Esophagus muscularis mucosa (tissue), 4 donors: Measurements from ENCODE around the gene SCAMP1. TPM values are rescaled to one million over a fixed set of nuclear protein-coding genes. Genes with fewer than 3 reads are reported as not detected.
A peak's percentile ranks its signal among the peaks of the same experiment; 100 is the strongest.

Source experiments
- DNase-seq: peaks from one replicate; pipeline ENCODE4 v3.0.0-alpha.2; 2017; ENCODE audit errors: extremely low spot score
- H3K27ac ChIP-seq, 4 donors: fragments of 200-600 bp; sonication (generic); replicated peaks in 1 of 4; 1 replicate in 3 of 4; 2 replicates in 1 of 4; pipeline ENCODE4 v1.5.1; 2016 to 2019; ENCODE audit warnings: mild to moderate bottlenecking in 1 of 4
- H3K27me3 ChIP-seq, 4 donors: fragments of 200-600 bp; sonication (generic); one replicate each; pipeline versions ENCODE4 v1.5.1 to v1.6.0; 2016 to 2019
- H3K36me3 ChIP-seq, 4 donors: fragments of 200-600 bp; sonication (generic); one replicate each; pipeline ENCODE4 v1.5.1; 2016 to 2019
- H3K4me1 ChIP-seq, 4 donors: fragments of 200-600 bp; sonication (generic); one replicate each; pipeline ENCODE4 v1.5.1; 2016 to 2019
- H3K4me3 ChIP-seq, 4 donors: fragments of 200-600 bp; sonication (generic); 1 replicate in 2 of 4; 2 replicates in 2 of 4; pipeline ENCODE4 v1.5.1; 2016 to 2019; ENCODE audit warnings: mild to moderate bottlenecking in 4 of 4, moderate library complexity in 1 of 4
- H3K9me3 ChIP-seq, 4 donors: fragments of 200-600 bp; sonication (generic); 1 replicate in 3 of 4; 2 replicates in 1 of 4; pipeline ENCODE4 v1.5.1; 2016 to 2019
- EP300 ChIP-seq: sonication (generic); formaldehyde crosslinking; IDR thresholded peaks from one replicate; pipeline ENCODE4 v1.6.1; 2017; ENCODE audit warnings: antibody characterized with exemption
- POLR2A ChIP-seq: fragments of 450-650 bp; IDR thresholded peaks from one replicate; pipeline ENCODE4 v1.6.1; 2017; ENCODE audit warnings: antibody characterized with exemption, moderate library complexity, mild to moderate bottlenecking, low read depth
- POLR2AphosphoS5 ChIP-seq, 2 donors: sonication (generic); formaldehyde crosslinking; IDR thresholded peaks; one replicate each; pipeline ENCODE4 v1.6.1; 2017; ENCODE audit warnings: antibody characterized with exemption in 2 of 2
- WGBS: methylation state at CpG from one replicate; pipeline ENCODE4 v1.1.5; 2018; 5-methylcytosine and 5-hydroxymethylcytosine counted together
- intact Hi-C: fragments of 100-400 bp; cut with DNase I; formaldehyde crosslinking; loops from one replicate; pipeline ENCODE4 v1.15.1; 2023
- total RNA-seq, 4 donors: library from RNA; depleted of rRNA; stranded (reverse); fragments of >200 nt; gene quantifications; one replicate each; pipeline versions ENCODE4 v1.1.0 to v1.2.1, GENCODE V29; 2016
- TF ChIP-seq, protein P1 (sequence below), 3 experiments: fragments of 200-600 bp in 2 of 3; fragments of 450-650 bp in 1 of 3; sonication (generic) in 2 of 3; IDR thresholded peaks; one replicate each; pipeline ENCODE4 v1.5.1; 2017 to 2019; ENCODE audit warnings: antibody characterized with exemption in 3 of 3, mild to moderate bottlenecking in 2 of 3, moderate library complexity in 1 of 3

SCAMP1 gene
- total RNA-seq, 4 donors from 2014 or later = 24.7 to 36.8 (median 30.8) TPM

DNA sequence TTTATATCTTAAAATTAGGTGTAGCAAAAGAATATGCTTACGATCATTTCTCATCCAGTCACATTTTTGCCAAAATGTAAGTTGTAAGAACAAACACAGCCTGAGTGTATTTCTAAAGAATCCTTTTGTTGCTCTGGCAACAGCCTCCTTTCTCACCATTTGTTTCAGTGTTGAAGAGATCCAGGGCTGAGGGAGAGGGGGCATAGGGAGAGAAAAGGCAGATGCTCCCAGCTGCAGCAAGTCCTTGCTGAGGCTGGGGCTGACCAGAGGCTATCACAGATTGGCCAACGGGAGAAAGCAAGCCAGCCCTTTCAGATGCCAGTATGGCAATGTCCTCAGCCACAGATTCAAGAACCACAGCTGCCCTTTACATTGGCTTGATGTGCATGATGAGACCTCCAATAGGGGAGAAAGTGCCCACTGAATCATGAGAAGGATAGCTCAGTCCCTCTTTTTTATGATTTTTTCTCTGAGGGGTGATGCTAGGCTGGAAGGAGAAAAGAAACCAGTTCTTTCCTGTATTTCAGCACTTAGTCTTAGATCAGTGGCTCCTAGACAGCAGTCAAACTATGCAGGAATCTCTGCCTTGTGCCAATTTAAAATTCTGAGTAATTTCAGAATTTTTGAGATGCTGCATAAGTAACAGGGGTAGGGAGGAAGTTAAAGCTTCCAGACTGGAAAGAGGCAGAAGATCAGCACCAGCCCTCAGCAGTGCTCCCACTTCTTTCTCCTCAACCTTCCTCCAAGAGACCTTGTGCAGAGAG, 146.0 kb downstream of the SCAMP1 start:
- DNase-seq = no peak
- Histone ChIP-seq H3K9me3 (no peaks in the 10 kb centered on the region), H3K4me3 (peak overlapping the region in 1 of 4 donors; percentile 6), H3K36me3 (no peaks in the 10 kb centered on the region), H3K27ac (peak overlapping the region; percentile 76 to 81 (median 80)), H3K4me1 (peaks cover 59 to 100% (median 99%) of the 10 kb centered on the region in 4 donors), H3K27me3 (no peaks in the 10 kb centered on the region)
- TF ChIP-seq POLR2A = no peak
- intact Hi-C loops = no loop called here
- WGBS = 26% methylated on average over 2 of the region's 2 CpGs

DNA sequence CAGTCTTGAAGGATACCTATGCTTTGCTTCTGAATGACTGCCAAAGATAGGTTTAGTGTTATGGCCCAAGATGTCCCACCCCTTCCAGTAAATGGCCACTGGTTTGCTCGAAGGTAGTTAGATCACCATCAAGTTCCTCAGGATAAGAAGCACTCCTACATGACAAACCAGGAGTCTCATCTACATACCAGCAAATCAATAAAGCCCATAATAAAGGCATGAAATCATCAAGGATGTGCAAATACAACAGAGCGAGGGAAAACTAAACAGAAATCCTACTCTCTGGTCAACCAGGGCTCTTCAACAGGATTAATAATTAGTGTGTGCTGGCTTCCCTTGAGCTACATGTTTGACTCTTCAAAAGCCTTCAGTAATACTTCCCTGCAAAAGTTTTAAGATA, 147.1 kb downstream of the SCAMP1 start:
- TF ChIP-seq, protein P1, sequence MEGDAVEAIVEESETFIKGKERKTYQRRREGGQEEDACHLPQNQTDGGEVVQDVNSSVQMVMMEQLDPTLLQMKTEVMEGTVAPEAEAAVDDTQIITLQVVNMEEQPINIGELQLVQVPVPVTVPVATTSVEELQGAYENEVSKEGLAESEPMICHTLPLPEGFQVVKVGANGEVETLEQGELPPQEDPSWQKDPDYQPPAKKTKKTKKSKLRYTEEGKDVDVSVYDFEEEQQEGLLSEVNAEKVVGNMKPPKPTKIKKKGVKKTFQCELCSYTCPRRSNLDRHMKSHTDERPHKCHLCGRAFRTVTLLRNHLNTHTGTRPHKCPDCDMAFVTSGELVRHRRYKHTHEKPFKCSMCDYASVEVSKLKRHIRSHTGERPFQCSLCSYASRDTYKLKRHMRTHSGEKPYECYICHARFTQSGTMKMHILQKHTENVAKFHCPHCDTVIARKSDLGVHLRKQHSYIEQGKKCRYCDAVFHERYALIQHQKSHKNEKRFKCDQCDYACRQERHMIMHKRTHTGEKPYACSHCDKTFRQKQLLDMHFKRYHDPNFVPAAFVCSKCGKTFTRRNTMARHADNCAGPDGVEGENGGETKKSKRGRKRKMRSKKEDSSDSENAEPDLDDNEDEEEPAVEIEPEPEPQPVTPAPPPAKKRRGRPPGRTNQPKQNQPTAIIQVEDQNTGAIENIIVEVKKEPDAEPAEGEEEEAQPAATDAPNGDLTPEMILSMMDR (IDR thresholded peaks at IDR 0.05) = no peak
- TF ChIP-seq POLR2AphosphoS5 (IDR thresholded peaks at IDR 0.05) (no peak), EP300 (no peak), POLR2A (no peak)
- intact Hi-C loops = no loop called here
- Histone ChIP-seq H3K27ac (peak overlapping the region; percentile 76 to 81 (median 78)), H3K4me1 (peaks cover 59 to 100% (median 97%) of the 10 kb centered on the region in 4 donors), H3K4me3 (peak overlapping the region in 2 of 4 donors; percentile 53 to 56), H3K27me3 (no peaks in the 10 kb centered on the region), H3K36me3 (no peaks in the 10 kb centered on the region), H3K9me3 (no peaks in the 10 kb centered on the region)
- WGBS = 53% methylated on average over 2 of the region's 2 CpGs
- no peak for DNase-seq

DNA sequence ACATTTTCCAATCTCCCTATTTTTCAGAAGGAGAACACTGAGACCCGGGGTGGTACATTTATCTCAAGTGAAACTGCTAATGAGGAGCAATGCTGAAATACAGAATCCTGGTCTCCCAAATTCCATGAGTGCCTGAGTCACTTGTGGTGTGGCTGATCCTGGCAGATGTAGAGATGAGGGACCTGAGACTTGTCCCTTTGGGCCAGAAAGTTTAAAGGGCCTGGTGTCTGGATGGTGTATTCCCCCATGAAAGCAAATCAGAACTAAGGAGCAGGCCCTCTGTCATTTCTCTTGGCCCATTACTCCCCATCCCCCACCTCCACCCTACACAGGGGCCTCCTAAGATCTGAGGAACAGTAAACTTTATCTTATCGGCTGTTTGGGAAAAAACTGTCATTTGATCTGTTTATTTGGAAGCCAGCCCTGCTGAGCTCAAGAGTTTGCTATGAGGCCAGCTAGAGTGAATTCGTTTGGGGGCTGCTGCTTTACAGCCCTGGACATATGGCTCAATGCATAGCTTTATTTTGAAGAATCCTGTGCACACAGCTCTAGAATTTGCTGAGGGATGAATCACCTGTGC, 147.9 kb downstream of the SCAMP1 start:
- H3K4me3 ChIP-seq = peak overlapping the region; percentile 51 to 56 (median 54)
- no peak for TF ChIP-seq POLR2A
- no peak for TF ChIP-seq POLR2AphosphoS5 (IDR thresholded peaks at IDR 0.05)
- no peak for TF ChIP-seq EP300
- TF ChIP-seq, protein P1 (IDR thresholded peaks at IDR 0.05) = no peak
- no peak for DNase-seq
- intact Hi-C loops = no loop called here
- H3K27ac ChIP-seq = peak overlapping the region; percentile 72 to 80 (median 76)
- 50% methylated on average over 3 of the region's 3 CpGs for WGBS
- H3K9me3 ChIP-seq = no peaks in the 10 kb centered on the region
- H3K27me3 ChIP-seq = no peaks in the 10 kb centered on the region
- H3K36me3 ChIP-seq = no peaks in the 10 kb centered on the region
- peaks cover 56 to 99% (median 91%) of the 10 kb centered on the region in 4 donors for H3K4me1 ChIP-seq

DNA sequence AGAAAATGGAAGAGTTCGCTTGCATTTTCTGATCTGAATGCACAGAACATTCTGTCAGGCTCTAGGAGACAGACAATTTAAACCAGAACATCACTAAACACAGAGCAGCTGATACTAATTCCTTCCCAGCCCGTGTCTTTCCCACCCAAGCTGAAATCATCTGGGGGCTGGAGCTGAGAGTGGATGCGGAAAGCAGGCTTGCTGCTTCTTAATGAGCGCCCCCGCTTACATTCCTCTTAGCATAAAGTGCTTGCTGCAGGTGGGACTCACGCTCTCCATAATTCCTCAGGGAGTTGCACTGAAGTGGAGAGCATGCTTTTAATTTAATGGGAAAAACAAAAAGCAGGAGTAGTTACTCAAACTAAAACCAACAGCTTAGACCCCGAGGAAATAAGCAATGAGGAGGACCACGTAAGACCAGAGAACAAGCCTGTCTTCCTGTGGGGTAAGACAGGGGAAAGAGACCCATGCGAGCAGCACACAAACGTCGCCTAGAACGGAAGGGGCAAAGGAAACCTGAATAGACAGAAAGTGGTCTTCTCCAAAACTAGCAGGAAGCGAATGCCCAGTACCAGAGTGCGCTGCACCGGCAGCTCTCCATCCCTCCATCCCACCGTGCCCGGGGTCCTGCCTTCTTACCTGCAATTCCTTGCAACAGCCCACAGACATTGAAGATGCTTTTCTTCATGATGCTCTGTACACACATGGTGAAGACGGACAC, 148.9 kb downstream of the SCAMP1 start:
- Histone ChIP-seq H3K27ac (peak overlapping the region; percentile 72 to 80 (median 76)), H3K27me3 (no peaks in the 10 kb centered on the region), H3K36me3 (no peaks in the 10 kb centered on the region), H3K4me1 (peaks cover 51 to 88% (median 81%) of the 10 kb centered on the region in 4 donors), H3K4me3 (peak overlapping the region; percentile 51 to 56 (median 54)), H3K9me3 (no peaks in the 10 kb centered on the region)
- TF ChIP-seq POLR2A (no peak), POLR2AphosphoS5 (IDR thresholded peaks at IDR 0.05) (no peak), EP300 (no peak)
- TF ChIP-seq, protein P1 (IDR thresholded peaks at IDR 0.05) = no peak
- intact Hi-C loops = no loop called here
- no peak for DNase-seq
- WGBS = 49% methylated on average over 18 of the region's 18 CpGs
